Smooth muscle cell (in vitro differentiated cells): ENCODE measurements around the gene MDGA2. TPM values are rescaled to one million over a fixed set of nuclear protein-coding genes. Genes with fewer than 3 reads are reported as not detected.
A peak's percentile ranks its signal among the peaks of the same experiment; 100 is the strongest.

Experiments
- DNase-seq: peaks from one replicate; lab custom pipeline; 2025; ENCODE audit not compliant: unreplicated experiment; lab: John Stamatoyannopoulos, UW
- H2AFZ ChIP-seq: fragments of 200-600 bp; sonication (generic); 2 replicates; pipeline ENCODE4 v1.6.0; 2016; ENCODE audit warnings: antibody characterized with exemption, low read depth, mild to moderate bottlenecking
- H3F3A ChIP-seq: fragments of 200-600 bp; sonication (generic); 2 replicates; pipeline ENCODE4 v1.6.0; 2017; ENCODE audit warnings: antibody characterized with exemption, low read depth
- H3K27ac ChIP-seq: fragments of 200-600 bp; sonication (generic); 2 replicates; pipeline ENCODE4 v1.5.1; 2016; ENCODE audit warnings: low read depth, mild to moderate bottlenecking
- H3K27me3 ChIP-seq: fragments of 200-600 bp; sonication (generic); 2 replicates; pipeline ENCODE4 v1.6.1; 2016; ENCODE audit warnings: low read depth, mild to moderate bottlenecking
- H3K36me3 ChIP-seq: fragments of 200-600 bp; sonication (generic); 2 replicates; pipeline ENCODE4 v1.5.1; 2016; ENCODE audit warnings: low read depth
- H3K4me1 ChIP-seq: fragments of 200-600 bp; sonication (generic); 2 replicates; pipeline ENCODE4 v1.5.1; 2016; ENCODE audit warnings: low read depth
- H3K4me2 ChIP-seq: fragments of 200-600 bp; sonication (generic); 2 replicates; pipeline ENCODE4 v1.6.0; 2016; ENCODE audit warnings: mild to moderate bottlenecking
- H3K4me3 ChIP-seq: fragments of 200-600 bp; sonication (generic); 2 replicates; pipeline ENCODE4 v1.5.1; 2016; ENCODE audit warnings: mild to moderate bottlenecking
- H3K79me2 ChIP-seq: fragments of 200-600 bp; sonication (generic); 2 replicates; pipeline ENCODE4 v1.6.0; 2016; ENCODE audit warnings: low read depth, mild to moderate bottlenecking
- H3K9ac ChIP-seq: fragments of 200-600 bp; sonication (generic); 2 replicates; pipeline ENCODE4 v1.6.0; 2016; ENCODE audit warnings: low read depth
- H3K9me3 ChIP-seq: fragments of 200-600 bp; sonication (generic); replicated peaks from 2 replicates; pipeline ENCODE4 v1.5.1; 2016; ENCODE audit warnings: low read depth
- H4K20me1 ChIP-seq: fragments of 200-600 bp; sonication (generic); 2 replicates; pipeline ENCODE4 v1.6.0; 2016; ENCODE audit warnings: low read depth
- whole genome bisulfite sequencing: methylation state at CpG from one replicate; pipeline ENCODE4 v1.1.7; 2016; ENCODE audit warnings: low lambda C conversion rate; 5-methylcytosine and 5-hydroxymethylcytosine counted together
- polyA plus RNA-seq: library from polyadenylated mRNA; unstranded; fragments of >200 nt; fragmentation: Nextera tagmentation; extraction: Ambion mirVana; gene quantifications from 2 replicates; pipeline ENCODE4 v1.2.1, GENCODE V29; 2016
- total RNA-seq: library from RNA; depleted of rRNA; stranded (reverse); fragments of >200 nt; gene quantifications from 2 replicates; pipeline ENCODE4 v1.2.3, GENCODE V29; 2014
- TF ChIP-seq, protein P1 (sequence below): fragments of 200-600 bp; sonication (generic); IDR thresholded peaks from 2 replicates; pipeline ENCODE4 v1.5.1; 2017; ENCODE audit warnings: borderline replicate concordance, mild to moderate bottlenecking, antibody characterized with exemption; ENCODE audit not compliant: insufficient read depth, poor library complexity, severe bottlenecking

MDGA2 gene
- total and polyA plus RNA-seq, 2 experiments from 2014 or later, result 1.4 to 1.8 TPM

DNA sequence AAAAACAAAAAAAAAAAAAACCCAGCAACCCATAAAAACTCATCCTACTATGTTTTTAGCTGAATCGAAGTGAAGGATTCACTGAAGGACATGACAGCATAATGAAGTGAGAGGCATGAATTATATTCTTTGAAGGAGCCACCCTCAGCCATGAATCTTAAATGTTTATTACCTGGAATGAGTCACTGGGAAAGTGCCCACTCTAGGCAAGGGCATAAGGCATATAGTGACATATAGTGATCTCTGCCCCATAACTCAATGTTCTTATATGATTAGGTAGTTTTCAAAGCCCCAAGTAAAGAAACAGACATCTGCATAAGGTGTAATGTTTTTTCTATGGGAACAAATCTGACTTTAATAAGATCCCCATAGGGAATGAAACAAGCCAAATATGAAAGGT, 79.9 kb downstream of the MDGA2 start:
- H3K9ac ChIP-seq, result no peak overlapping the region
- H3K4me2 ChIP-seq, result no peak overlapping the region
- H3K4me3 ChIP-seq, result no peak overlapping the region
- no peaks in the 10 kb centered on the region for H3K36me3 ChIP-seq
- no peaks in the 10 kb centered on the region for H4K20me1 ChIP-seq
- no peaks in the 10 kb centered on the region for H3K4me1 ChIP-seq
- no peak overlapping the region for H2AFZ ChIP-seq
- no peak for DNase-seq
- no peak overlapping the region for H3K27ac ChIP-seq
- H3K79me2 ChIP-seq, result no peaks in the 10 kb centered on the region
- no peaks in the 10 kb centered on the region for H3F3A ChIP-seq
- no peaks in the 10 kb centered on the region for H3K9me3 ChIP-seq
- TF ChIP-seq, protein P1, sequence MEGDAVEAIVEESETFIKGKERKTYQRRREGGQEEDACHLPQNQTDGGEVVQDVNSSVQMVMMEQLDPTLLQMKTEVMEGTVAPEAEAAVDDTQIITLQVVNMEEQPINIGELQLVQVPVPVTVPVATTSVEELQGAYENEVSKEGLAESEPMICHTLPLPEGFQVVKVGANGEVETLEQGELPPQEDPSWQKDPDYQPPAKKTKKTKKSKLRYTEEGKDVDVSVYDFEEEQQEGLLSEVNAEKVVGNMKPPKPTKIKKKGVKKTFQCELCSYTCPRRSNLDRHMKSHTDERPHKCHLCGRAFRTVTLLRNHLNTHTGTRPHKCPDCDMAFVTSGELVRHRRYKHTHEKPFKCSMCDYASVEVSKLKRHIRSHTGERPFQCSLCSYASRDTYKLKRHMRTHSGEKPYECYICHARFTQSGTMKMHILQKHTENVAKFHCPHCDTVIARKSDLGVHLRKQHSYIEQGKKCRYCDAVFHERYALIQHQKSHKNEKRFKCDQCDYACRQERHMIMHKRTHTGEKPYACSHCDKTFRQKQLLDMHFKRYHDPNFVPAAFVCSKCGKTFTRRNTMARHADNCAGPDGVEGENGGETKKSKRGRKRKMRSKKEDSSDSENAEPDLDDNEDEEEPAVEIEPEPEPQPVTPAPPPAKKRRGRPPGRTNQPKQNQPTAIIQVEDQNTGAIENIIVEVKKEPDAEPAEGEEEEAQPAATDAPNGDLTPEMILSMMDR, result no peak
- no peaks in the 10 kb centered on the region for H3K27me3 ChIP-seq
- 86% methylated on average over 1 of the region's 1 CpG for WGBS

DNA sequence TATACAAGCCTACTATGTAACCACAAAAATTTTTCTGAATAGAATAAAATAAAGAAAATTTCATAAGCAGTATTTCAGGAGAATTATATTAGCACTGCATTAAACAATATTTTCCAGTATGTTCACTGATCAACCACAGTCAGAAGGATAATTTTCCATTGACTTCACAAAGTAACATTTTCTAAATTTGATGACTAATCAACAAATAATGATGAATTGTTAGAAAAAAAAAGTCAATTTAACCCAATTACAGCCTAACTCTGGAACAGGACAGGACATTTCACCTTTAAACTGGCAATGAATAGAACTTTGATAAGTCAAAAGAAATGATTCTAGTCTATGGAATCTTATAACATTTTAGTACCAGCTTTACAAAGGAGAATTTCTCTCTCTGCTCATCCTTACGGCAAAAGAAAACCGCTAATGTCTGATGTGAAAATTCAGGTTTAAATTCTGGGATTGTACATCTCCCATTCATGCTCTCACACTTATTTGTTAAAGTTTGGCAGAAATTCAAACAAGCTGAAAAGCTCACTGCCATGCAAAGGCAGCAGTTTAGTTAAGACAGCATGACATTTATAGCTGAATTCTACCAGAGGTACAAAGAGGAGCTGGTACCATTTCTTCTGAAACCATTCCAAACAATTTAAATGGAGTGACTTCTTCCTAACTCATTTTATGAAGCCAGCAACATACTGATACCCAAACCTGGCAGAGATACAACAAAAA, 84.5 kb downstream of the MDGA2 start:
- no peaks in the 10 kb centered on the region for H3K4me1 ChIP-seq
- DNase-seq, result no peak
- WGBS, result 100% methylated on average over 2 of the region's 2 CpGs
- H3K36me3 ChIP-seq, result no peaks in the 10 kb centered on the region
- H3K4me2 ChIP-seq, result no peak overlapping the region
- TF ChIP-seq, protein P1, result no peak
- H3K9me3 ChIP-seq, result no peaks in the 10 kb centered on the region
- H3K4me3 ChIP-seq, result no peak overlapping the region
- no peaks in the 10 kb centered on the region for H3F3A ChIP-seq
- H3K27me3 ChIP-seq, result no peaks in the 10 kb centered on the region
- H3K27ac ChIP-seq, result no peak overlapping the region
- H4K20me1 ChIP-seq, result no peaks in the 10 kb centered on the region
- H3K9ac ChIP-seq, result no peak overlapping the region
- H2AFZ ChIP-seq, result no peak overlapping the region
- H3K79me2 ChIP-seq, result no peaks in the 10 kb centered on the region

DNA sequence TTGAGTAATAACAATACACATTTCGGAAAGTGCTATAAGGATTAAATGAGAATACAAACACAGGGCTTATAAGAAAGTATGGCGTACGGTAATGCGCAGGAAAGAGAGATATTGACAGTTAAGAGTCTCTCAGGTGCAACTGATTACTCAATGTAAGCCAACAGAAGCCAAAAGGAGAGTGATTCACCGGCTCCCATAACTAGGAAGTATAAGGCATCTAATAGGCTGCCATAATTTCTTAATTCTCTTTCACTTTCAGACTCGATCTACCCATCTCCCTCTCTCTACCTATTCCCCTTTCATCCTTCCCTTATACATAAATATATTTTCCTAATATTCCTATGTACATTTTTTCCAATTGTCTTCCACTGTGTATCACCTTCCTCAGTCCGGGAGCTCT, 90.0 kb downstream of the MDGA2 start:
- Histone ChIP-seq H3F3A (no peaks in the 10 kb centered on the region), H3K9me3 (no peaks in the 10 kb centered on the region), H4K20me1 (no peaks in the 10 kb centered on the region), H3K79me2 (no peaks in the 10 kb centered on the region), H3K9ac (no peak overlapping the region), H3K27ac (no peak overlapping the region), H3K4me3 (no peak overlapping the region), H3K4me1 (no peaks in the 10 kb centered on the region), H3K27me3 (peaks cover 14% of the 10 kb centered on the region), H2AFZ (no peak overlapping the region), H3K36me3 (no peaks in the 10 kb centered on the region), H3K4me2 (no peak overlapping the region)
- no peak for DNase-seq
- 92% methylated on average over 7 of the region's 7 CpGs for WGBS
- TF ChIP-seq, protein P1, result no peak

DNA sequence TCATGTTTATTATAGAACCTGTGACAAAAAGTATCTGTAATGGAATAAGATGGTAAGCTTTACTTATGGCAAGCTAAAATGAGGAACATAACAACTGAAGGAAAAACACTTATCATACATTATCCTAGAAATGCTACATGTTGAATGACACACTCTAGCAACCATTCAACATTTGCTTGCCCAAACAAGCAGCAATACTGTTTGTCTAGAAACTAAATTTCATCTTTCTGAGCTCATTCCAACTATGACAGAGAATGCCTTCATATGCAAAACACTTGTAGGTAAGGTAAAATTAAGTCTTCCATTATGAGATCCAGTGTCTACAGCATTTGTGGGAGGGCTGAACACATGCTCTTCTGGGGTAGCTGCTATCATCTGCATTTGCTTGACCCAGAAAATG, 108.1 kb downstream of the MDGA2 start:
- Histone ChIP-seq H2AFZ (no peak overlapping the region), H3F3A (no peaks in the 10 kb centered on the region), H4K20me1 (no peaks in the 10 kb centered on the region), H3K36me3 (no peaks in the 10 kb centered on the region), H3K9me3 (no peaks in the 10 kb centered on the region), H3K4me1 (no peaks in the 10 kb centered on the region), H3K4me2 (no peak overlapping the region), H3K79me2 (no peaks in the 10 kb centered on the region), H3K27ac (peak overlapping the region; percentile 19), H3K4me3 (no peak overlapping the region), H3K9ac (no peak overlapping the region), H3K27me3 (no peaks in the 10 kb centered on the region)
- no peak for DNase-seq
- TF ChIP-seq, protein P1, result no peak
